GM12878 (cell line): Measurements from ENCODE around the gene SLC4A5. TPM values are rescaled to one million over a fixed set of nuclear protein-coding genes. Genes with fewer than 3 reads are reported as not detected.

ENCODE experiments used
- ASH2L ChIP-seq: fragments of 300-600, 200-600 bp; sonication (generic); IDR thresholded peaks from 2 replicates; pipeline ENCODE4 v1.6.1; 2017; ENCODE audit warnings: low read depth, mild to moderate bottlenecking, borderline replicate concordance
- BCL11A ChIP-seq: IDR thresholded peaks from 2 replicates; pipeline ENCODE4 v1.6.1; 2011; ENCODE audit warnings: low read depth, low read length
- CHD4 ChIP-seq: fragments of 200-600 bp; sonication (generic); IDR thresholded peaks from 2 replicates; pipeline ENCODE4 v1.6.1; 2016; ENCODE audit warnings: mild to moderate bottlenecking
- CREB1 ChIP-seq: IDR thresholded peaks from 2 replicates; pipeline ENCODE4 v1.6.1; 2012; ENCODE audit warnings: low read depth, mild to moderate bottlenecking, inconsistent platforms
- NFYA ChIP-seq: IDR thresholded peaks from 2 replicates; pipeline ENCODE4 v1.6.1; 2011; ENCODE audit warnings: low read depth, mild to moderate bottlenecking, low read length, improper control_type of control experiment, borderline replicate concordance
- POLR2AphosphoS5 ChIP-seq: IDR thresholded peaks from 2 replicates; pipeline ENCODE4 v1.6.1; 2011; ENCODE audit warnings: mild to moderate bottlenecking, low read length, inconsistent platforms
- SUPT20H ChIP-seq: IDR thresholded peaks from 2 replicates; pipeline ENCODE4 v1.6.1; 2011; ENCODE audit warnings: low read depth, mild to moderate bottlenecking, low read length, moderate library complexity, borderline replicate concordance; ENCODE audit not compliant: control insufficient read depth
- TBL1XR1 ChIP-seq: IDR thresholded peaks from 2 replicates; pipeline ENCODE4 v1.6.1; 2012; ENCODE audit warnings: low read depth, low read length, improper control_type of control experiment
- USF1 ChIP-seq: IDR thresholded peaks from 2 replicates; pipeline ENCODE4 v1.6.1; 2011; ENCODE audit warnings: borderline replicate concordance, low read depth, mild to moderate bottlenecking, moderate library complexity, mixed read lengths, low read length; ENCODE audit not compliant: insufficient read depth; ENCODE audit errors: extremely low read length
- ZNF384 ChIP-seq: IDR thresholded peaks from 2 replicates; pipeline ENCODE4 v1.6.1; 2012; ENCODE audit warnings: low read depth, mild to moderate bottlenecking, low read length, improper control_type of control experiment, borderline replicate concordance
- polyA plus RNA-seq, 11 experiments: library from polyadenylated mRNA; depleted of rRNA in 4 of 11; unstranded in 6 of 11; stranded (reverse) in 5 of 11; fragments of >200 nt; fragmentation: Nextera tagmentation in 4 of 11; fragmentation: Illumina TruSeq in 1 of 11; extraction: Ambion mirVana in 4 of 11; extraction: Trizol in 1 of 11; gene quantifications; 1 replicate in 1 of 11; 2 replicates in 10 of 11; pipeline versions ENCODE4 v1.2.1 to v1.2.3, GENCODE V29; 2011 to 2016; ENCODE audit warnings: inconsistent platforms in 2 of 11, missing spikeins in 2 of 11, low read depth in 1 of 11
- total RNA-seq, 4 experiments: library from RNA; depleted of rRNA in 3 of 4; stranded (reverse); fragments of >200 nt in 3 of 4; fragmentation: Illumina TruSeq in 1 of 4; extraction: Trizol in 1 of 4; gene quantifications; 2 replicates each; pipeline versions ENCODE4 v1.2.1 to v1.2.3, GENCODE V29; 2013 to 2021
- TF ChIP-seq, protein P1 (sequence below): fragments of 450-650 bp; IDR thresholded peaks from 2 replicates; pipeline ENCODE4 v1.6.1; 2017; ENCODE audit warnings: mild to moderate bottlenecking, low read depth, inconsistent platforms; ENCODE audit not compliant: poor library complexity, severe bottlenecking
- TF ChIP-seq, protein P2 (sequence below), 3 experiments: IDR thresholded peaks in 2 of 3; conservative IDR thresholded peaks in 1 of 3; 2 replicates each; pipeline ENCODE4 v1.5.1; 2011; ENCODE audit warnings: low read depth in 3 of 3, low read length in 3 of 3, mild to moderate bottlenecking in 3 of 3, control low read depth in 2 of 3, moderate library complexity in 2 of 3, inconsistent platforms in 1 of 3, mixed read lengths in 1 of 3; ENCODE audit not compliant: control insufficient read depth in 2 of 3, insufficient read depth in 1 of 3; ENCODE audit errors: extremely low read depth in 1 of 3
- TF ChIP-seq, protein P3 (sequence below): fragments of 450-650 bp; formaldehyde crosslinking; IDR thresholded peaks from 2 replicates; pipeline ENCODE4 v1.4.0; 2020; ENCODE audit warnings: mild to moderate bottlenecking, moderate library complexity
- TF ChIP-seq, protein P4 (sequence below): IDR thresholded peaks from 2 replicates; pipeline ENCODE4 v1.6.1; 2012; ENCODE audit warnings: low read depth, low read length, improper control_type of control experiment

The SLC4A5 gene
- total and polyA plus RNA-seq, 10 of the 15 experiments (the other 5 are each of a cell fraction or from before 2014, with no cell fraction given) = 0.15 to 4.7 (median 1.6) TPM

GRCh38 chr2:74206180-74206688 is 137.0 kb downstream of the SLC4A5 start (continued):
- TF ChIP-seq TBL1XR1 (no peak), SUPT20H (no peak), CREB1 (peak; percentile 79), ZNF384 (no peak), NFYA (no peak), CHD4 (no peak), USF1 (no peak), POLR2AphosphoS5 (no peak; the same call in 1 of the 2 replicates), ASH2L (no peak), BCL11A (peak; percentile 59; the same call in 1 of the 2 replicates)
- TF ChIP-seq, protein P1, sequence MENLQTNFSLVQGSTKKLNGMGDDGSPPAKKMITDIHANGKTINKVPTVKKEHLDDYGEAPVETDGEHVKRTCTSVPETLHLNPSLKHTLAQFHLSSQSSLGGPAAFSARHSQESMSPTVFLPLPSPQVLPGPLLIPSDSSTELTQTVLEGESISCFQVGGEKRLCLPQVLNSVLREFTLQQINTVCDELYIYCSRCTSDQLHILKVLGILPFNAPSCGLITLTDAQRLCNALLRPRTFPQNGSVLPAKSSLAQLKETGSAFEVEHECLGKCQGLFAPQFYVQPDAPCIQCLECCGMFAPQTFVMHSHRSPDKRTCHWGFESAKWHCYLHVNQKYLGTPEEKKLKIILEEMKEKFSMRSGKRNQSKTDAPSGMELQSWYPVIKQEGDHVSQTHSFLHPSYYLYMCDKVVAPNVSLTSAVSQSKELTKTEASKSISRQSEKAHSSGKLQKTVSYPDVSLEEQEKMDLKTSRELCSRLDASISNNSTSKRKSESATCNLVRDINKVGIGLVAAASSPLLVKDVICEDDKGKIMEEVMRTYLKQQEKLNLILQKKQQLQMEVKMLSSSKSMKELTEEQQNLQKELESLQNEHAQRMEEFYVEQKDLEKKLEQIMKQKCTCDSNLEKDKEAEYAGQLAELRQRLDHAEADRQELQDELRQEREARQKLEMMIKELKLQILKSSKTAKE = no peak
- TF ChIP-seq, protein P2, sequence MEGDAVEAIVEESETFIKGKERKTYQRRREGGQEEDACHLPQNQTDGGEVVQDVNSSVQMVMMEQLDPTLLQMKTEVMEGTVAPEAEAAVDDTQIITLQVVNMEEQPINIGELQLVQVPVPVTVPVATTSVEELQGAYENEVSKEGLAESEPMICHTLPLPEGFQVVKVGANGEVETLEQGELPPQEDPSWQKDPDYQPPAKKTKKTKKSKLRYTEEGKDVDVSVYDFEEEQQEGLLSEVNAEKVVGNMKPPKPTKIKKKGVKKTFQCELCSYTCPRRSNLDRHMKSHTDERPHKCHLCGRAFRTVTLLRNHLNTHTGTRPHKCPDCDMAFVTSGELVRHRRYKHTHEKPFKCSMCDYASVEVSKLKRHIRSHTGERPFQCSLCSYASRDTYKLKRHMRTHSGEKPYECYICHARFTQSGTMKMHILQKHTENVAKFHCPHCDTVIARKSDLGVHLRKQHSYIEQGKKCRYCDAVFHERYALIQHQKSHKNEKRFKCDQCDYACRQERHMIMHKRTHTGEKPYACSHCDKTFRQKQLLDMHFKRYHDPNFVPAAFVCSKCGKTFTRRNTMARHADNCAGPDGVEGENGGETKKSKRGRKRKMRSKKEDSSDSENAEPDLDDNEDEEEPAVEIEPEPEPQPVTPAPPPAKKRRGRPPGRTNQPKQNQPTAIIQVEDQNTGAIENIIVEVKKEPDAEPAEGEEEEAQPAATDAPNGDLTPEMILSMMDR (IDR thresholded peaks at IDR 0.05 in 2 of 3, conservative IDR thresholded peaks at IDR 0.05 in 1 of 3; ENCODE audit: control insufficient read depth in 2 of 3, extremely low read depth in 1 of 3, insufficient read depth in 1 of 3, low read depth in 3 of 3, low read length in 3 of 3) = no peak
- TF ChIP-seq, protein P3, sequence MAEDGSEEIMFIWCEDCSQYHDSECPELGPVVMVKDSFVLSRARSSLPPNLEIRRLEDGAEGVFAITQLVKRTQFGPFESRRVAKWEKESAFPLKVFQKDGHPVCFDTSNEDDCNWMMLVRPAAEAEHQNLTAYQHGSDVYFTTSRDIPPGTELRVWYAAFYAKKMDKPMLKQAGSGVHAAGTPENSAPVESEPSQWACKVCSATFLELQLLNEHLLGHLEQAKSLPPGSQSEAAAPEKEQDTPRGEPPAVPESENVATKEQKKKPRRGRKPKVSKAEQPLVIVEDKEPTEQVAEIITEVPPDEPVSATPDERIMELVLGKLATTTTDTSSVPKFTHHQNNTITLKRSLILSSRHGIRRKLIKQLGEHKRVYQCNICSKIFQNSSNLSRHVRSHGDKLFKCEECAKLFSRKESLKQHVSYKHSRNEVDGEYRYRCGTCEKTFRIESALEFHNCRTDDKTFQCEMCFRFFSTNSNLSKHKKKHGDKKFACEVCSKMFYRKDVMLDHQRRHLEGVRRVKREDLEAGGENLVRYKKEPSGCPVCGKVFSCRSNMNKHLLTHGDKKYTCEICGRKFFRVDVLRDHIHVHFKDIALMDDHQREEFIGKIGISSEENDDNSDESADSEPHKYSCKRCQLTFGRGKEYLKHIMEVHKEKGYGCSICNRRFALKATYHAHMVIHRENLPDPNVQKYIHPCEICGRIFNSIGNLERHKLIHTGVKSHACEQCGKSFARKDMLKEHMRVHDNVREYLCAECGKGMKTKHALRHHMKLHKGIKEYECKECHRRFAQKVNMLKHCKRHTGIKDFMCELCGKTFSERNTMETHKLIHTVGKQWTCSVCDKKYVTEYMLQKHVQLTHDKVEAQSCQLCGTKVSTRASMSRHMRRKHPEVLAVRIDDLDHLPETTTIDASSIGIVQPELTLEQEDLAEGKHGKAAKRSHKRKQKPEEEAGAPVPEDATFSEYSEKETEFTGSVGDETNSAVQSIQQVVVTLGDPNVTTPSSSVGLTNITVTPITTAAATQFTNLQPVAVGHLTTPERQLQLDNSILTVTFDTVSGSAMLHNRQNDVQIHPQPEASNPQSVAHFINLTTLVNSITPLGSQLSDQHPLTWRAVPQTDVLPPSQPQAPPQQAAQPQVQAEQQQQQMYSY (CRISPR knock-in tag) = no peak
- TF ChIP-seq, protein P4, sequence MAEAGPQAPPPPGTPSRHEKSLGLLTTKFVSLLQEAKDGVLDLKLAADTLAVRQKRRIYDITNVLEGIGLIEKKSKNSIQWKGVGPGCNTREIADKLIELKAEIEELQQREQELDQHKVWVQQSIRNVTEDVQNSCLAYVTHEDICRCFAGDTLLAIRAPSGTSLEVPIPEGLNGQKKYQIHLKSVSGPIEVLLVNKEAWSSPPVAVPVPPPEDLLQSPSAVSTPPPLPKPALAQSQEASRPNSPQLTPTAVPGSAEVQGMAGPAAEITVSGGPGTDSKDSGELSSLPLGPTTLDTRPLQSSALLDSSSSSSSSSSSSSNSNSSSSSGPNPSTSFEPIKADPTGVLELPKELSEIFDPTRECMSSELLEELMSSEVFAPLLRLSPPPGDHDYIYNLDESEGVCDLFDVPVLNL = no peak
